Left lobe of liver (tissue), 2 donors: ENCODE measurements around the gene CFAP299. TPM values are rescaled to one million over a fixed set of nuclear protein-coding genes. Genes with fewer than 3 reads are reported as not detected.
A peak's percentile ranks its signal among the peaks of the same experiment; 100 is the strongest.

ENCODE experiments used
- ATAC-seq: fragments of 200-7000 bp; cut with Tn5 transposase; one replicate; pipeline ENCODE4 v1.9.1; 2020; ENCODE audit warnings: mild to moderate bottlenecking, moderate library complexity
- DNase-seq: peaks from one replicate; pipeline ENCODE4 v3.0.0-alpha.2; 2020; ENCODE audit warnings: low spot score
- total RNA-seq: library from RNA; stranded (reverse); gene quantifications from one replicate; pipeline ENCODE4 v1.2.1, GENCODE V29; 2021
- donor health status: DM: no; HTN: no; CAD: no; lungs with moderate emphysema.
- donor health status: DM: no; HTN: yes; CAD: no.

The CFAP299 gene
- total RNA-seq, 1 donor from 2014 or later, result not detected

GRCh38 chr4:80900908-80901307 is 565.4 kb downstream of the CFAP299 start:
- DNase-seq, result no peak
- ATAC-seq, result no peak

GRCh38 chr4:80903020-80903419 is 567.5 kb downstream of the CFAP299 start:
- ATAC-seq (no peak), DNase-seq (no peak)

- peak; percentile 75 for ATAC-seq
- DNase-seq, result no peak
Observed at GRCh38 chr4:80909938-80910337, 574.4 kb downstream of the CFAP299 start.

- ATAC-seq (no peak), DNase-seq (no peak)
Observed at GRCh38 chr4:80911458-80911857, 575.9 kb downstream of the CFAP299 start.

GRCh38 chr4:80912350-80912749 is 576.8 kb downstream of the CFAP299 start:
- ATAC-seq (peak; percentile 13), DNase-seq (no peak)

- DNase-seq (peak; percentile 68), ATAC-seq (peak; percentile 88)
Observed at GRCh38 chr4:80913381-80913780, 577.9 kb downstream of the CFAP299 start.

GRCh38 chr4:80916770-80917169 is 581.2 kb downstream of the CFAP299 start:
- DNase-seq (no peak), ATAC-seq (peak; percentile 51)

GRCh38 chr4:80918004-80918403 is 582.5 kb downstream of the CFAP299 start:
- DNase-seq (no peak), ATAC-seq (no peak)

- ATAC-seq, result no peak
- no peak for DNase-seq
Observed at GRCh38 chr4:80921441-80921840, 585.9 kb downstream of the CFAP299 start.

- no peak for ATAC-seq
- no peak for DNase-seq
Observed at GRCh38 chr4:80922941-80923340, 587.4 kb downstream of the CFAP299 start.

GRCh38 chr4:80925293-80925692 is 589.8 kb downstream of the CFAP299 start:
- no peak for ATAC-seq
- no peak for DNase-seq

- DNase-seq (no peak), ATAC-seq (no peak)
Observed at GRCh38 chr4:80926446-80926845, 590.9 kb downstream of the CFAP299 start.

GRCh38 chr4:80926891-80927290 is 591.4 kb downstream of the CFAP299 start:
- ATAC-seq (no peak), DNase-seq (no peak)

GRCh38 chr4:80927420-80927819 is 591.9 kb downstream of the CFAP299 start:
- ATAC-seq (no peak), DNase-seq (no peak)

GRCh38 chr4:80931631-80932081 is 596.1 kb downstream of the CFAP299 start:
- ATAC-seq (peak; percentile 73), DNase-seq (no peak)

GRCh38 chr4:80948141-80948540 is 612.6 kb downstream of the CFAP299 start:
- DNase-seq (no peak), ATAC-seq (no peak)

- DNase-seq (no peak), ATAC-seq (no peak)
Observed at GRCh38 chr4:80948995-80949394, 613.5 kb downstream of the CFAP299 start.

- ATAC-seq, result no peak
- no peak for DNase-seq
Observed at GRCh38 chr4:80956421-80956820, 620.9 kb downstream of the CFAP299 start.

- DNase-seq (no peak), ATAC-seq (no peak)
Observed at GRCh38 chr4:80963051-80963450, 627.5 kb downstream of the CFAP299 start.

- DNase-seq (no peak), ATAC-seq (no peak)
Observed at GRCh38 chr4:80967346-80967745, 631.8 kb downstream of the CFAP299 start.

GRCh38 chr4:80980239-80980638 is 644.7 kb downstream of the CFAP299 start:
- ATAC-seq (no peak), DNase-seq (no peak)

- DNase-seq (no peak), ATAC-seq (no peak)
Observed at GRCh38 chr4:80986011-80986410, 650.5 kb downstream of the CFAP299 start.

GRCh38 chr4:80989921-80990544 is 654.5 kb downstream of the CFAP299 start:
- no peak for DNase-seq
- ATAC-seq, result peak; percentile 85
